ENCODE measurements around the gene ZDHHC8.

ZDHHC8 gene

DNA sequence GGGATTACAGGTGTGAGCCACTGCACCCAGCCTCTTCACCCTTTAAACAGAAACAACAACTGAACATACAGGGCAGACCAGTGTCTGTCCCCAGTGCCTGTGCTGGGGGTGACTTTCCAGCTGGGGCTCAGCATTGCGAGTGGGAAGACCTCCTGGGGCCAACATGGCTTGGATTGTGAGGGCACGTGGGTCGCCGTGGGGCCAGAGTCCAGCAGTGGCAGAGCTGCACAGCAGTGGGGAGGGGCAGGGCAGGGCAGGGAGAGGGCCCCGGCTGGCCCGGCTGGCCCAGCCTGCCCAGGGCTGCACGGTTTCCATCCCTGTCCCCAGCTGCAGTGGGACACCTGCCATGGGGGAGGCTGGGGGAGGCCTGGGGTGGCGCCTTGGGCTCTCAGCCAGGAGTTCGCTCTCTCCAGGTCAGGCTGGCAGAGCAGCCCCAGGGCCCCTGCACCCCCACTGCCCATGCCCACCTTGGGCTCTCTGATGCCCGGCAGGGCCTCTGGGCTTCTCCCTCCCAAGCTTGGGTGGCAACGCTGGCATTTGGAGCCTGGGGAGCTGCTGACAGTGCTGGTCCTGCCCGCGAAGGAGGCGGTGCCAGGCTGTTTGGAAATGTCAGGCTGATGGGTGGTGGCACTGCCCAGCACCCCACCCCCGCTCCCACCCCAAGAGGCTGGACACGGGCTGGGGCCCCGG lies 49.7 kb downstream of the ZDHHC8 start:
- DNase-seq, result no peak

DNA sequence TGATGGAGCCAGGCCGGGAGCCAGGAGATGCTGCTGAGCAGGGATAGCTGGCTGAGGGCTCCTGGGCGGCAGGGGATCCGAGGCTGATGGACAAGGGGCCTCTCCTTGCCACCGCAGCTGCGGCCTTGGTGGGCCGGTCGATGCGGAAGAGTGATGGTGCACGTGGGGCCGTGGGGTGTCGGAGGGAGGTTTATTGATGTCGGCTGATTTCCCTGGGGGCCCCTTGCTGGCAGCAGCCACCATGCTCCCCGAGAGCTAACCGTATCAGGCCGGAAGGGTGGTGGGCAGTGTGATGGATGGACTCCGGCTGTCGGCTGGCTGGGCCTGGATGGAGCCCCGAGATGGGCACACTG lies 50.3 kb downstream of the ZDHHC8 start:
- DNase-seq, result no peak

DNA sequence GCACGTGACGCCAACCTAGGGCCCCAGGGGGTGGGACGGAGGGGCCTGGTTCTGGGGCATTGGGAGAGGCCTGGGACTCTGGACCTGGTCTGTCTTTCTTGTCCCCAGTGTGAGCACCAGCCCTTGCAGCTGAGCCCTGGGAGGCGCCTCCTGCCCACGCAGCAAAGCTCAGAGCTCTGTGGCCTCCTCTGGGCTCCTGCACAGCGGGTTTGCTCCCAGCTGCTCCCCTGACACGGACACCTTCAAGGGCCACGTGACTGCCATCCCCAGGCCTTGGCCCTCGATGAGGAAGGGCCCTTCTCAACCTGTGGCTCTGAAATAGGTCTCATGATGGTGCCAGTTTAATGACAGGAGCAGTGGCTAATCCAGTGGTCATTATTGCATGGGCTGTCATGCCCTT lies 50.8 kb downstream of the ZDHHC8 start:
- no peak for DNase-seq

DNA sequence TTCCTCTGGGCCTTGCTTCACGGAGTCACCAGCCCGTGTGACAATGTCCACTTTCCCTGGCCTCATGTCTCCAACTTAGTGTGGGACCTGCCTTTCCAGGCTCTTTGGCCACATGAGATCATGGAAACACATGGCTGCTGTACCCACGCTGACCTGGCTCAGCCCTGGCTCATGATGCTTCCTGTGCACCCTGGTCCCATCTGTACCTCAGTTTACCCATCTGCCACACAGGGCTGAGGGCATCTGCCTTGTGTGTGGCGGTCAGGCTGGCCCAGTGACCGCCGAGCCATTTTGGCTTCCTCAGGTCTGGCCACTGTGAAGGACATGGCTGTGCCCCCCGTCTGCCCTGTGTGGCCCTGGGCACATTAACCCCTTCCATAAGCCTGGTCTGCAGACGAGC lies 51.5 kb downstream of the ZDHHC8 start:
- no peak for DNase-seq

DNA sequence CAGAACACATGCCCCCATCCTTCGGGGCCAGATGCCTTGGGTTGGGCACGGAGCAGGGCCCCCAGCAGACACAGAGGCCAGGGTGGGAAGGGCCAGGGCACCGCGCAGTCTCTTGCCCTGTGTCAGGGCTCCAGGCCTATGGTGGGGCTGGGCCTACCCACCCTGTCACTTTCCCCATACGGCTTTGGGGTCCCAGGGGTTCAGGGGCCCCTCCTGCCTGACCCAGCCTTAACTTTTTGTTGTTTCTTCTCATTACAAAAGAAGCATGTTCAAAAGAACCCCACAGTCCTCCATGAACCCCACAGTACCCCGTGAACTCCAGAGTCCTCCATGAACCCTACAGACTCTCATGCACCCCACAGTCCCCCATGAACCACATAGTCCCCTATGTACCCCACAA lies 52.2 kb downstream of the ZDHHC8 start:
- DNase-seq, result no peak

DNA sequence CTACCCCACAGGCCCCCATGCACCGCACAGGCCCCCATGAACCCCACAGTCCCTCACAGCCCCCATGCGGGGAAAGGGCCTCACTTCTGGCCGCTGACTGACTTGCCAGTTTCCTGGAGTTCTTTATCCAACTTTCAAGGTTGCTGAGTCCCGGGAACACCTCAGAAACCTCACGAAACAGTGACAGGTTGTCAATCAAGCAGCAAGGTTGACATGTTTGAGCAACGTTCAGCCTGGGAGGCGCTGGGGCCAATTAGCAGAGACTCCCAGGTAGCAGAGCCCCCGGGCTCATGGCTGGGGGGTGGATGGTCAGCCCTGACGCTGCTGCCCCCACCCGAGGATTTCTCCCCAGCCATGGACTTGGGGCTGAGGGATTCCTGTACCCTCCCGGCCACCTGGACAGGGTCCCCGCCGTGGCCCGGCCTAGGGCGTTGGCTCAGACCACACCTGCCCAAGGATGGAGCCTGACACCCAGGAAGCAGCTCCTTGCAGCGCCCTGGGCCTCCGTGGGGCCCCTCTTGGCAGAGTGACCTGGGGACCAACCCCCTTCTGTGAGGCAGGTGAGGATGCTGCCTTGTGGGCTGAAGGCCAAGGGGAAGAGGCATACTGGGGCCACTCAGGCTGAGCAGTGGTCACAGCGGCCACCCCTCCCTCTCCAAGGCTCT lies 53.0 kb downstream of the ZDHHC8 start:
- DNase-seq, result no peak

DNA sequence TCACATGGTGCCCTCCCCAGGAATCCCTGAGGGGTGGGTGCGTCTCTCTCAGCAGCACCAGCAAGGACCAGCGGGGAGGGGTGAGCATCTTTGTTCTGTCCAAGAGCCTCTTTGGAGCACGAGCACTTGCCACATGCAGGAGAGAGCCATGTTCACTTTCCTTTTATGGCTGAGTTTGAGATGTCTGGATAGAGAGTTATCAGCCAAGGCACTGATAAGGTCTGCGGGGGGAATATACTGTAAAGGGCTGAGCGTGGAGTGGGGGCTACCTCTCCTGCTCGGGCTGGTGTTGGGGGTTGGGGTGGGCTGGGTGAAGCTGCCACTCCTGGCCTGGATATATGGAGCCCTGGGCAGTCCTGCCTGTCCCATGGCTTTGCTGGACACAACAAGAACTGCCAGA lies 54.1 kb downstream of the ZDHHC8 start:
- DNase-seq, result no peak

DNA sequence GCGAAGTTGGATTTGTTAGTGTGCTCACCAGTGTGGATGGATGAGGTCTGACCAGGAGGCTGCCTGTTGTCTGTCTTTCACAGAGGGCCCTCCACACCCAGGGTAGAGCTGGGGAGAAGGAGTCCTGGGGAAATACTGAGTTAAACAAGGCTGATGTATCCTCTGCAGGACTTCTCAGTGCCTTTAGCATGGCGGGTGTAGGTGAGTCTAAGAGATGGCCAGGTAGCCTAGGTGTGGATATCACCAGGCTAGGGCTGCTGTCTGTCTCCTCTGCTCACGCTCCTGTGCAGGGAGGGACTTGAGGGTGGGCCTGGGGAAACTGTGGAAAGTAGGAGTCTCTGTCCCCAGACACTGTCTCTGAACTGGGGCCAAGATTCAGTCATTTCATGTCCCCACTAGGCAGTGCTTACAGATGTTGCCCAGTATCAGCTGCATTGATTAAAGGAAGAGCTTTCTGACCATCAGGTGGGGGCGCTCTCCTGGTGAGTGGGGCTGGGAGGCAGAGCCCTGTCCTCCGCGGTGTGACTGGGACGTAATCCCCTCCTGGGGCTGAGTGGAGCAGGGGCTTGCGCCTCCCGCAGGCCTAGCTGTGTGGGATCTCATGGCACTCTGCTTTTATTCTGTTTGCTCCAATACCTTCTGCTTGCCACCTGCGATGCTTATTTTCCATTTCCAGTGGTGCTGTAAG lies 54.7 kb downstream of the ZDHHC8 start:
- no peak for DNase-seq

DNA sequence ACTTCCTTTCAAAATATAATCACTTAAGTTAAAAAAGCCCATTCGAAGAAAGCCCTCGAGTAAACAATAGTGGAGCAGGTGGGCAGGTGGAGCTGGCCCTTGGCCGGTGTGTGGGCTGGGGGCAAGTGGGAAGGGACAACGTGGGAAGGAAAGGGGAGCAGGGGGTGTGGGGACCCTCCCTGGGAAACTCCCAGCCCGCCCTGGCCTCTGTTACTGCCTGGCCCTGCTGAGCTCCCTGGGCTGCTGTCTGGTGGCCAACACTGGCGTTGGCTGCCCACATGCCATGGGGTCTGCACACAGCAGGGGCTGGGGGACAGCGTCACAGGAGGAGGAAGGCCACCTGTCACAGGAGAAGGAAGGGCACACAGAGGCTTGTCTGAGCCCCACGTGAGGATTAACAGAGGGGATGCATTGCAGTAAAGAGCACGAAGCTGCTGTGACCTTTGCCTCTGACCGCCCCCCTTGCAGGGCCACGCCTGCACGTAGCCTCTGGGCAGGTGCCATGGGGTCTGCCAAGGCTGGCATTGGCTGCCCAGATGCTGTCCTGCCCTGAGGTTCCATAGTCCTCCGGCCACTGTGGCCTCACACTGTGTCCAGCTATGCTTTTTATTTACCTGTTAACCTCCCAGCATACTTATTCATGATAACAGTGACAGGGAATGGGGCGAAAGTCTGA lies 55.4 kb downstream of the ZDHHC8 start:
- DNase-seq, result no peak

DNA sequence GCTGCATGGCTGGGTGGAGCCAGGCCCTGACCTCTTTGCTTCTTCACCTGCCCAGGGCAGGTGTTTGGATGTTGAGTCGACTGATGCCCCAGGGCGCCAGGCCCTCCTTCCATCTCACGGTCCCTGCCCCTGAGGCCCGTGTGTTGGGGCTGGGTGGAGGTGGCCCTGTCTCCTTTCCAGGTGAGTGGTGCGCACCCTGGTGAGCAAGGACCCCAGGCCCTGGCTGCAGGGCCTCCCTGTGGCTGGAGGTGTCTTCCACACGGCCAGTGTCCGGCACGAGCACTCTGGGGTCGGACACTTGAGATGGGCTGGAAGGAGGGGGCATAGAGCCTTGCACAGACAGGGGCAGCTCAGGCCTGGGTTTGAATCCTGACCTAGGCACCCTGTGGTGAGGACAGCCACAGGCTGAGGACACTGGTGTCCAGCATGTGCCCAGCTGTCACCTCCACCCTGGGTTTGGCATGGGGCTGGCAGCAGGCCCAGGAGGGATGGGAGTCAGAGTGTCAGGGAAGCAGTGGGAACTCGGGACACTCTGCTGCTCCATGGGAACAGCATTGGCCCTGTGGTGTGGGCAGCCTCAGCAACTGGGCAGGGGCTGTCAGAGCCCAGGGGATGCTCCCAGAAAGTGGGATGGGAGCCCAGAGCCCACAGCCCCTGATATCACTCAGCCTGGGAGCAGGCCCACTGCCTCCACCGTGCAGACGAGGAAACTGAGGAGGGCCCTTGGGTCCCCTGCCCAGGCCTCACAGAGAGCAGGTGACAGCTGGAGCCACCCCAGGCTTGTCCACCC lies 56.4 kb downstream of the ZDHHC8 start:
- DNase-seq, result no peak

DNA sequence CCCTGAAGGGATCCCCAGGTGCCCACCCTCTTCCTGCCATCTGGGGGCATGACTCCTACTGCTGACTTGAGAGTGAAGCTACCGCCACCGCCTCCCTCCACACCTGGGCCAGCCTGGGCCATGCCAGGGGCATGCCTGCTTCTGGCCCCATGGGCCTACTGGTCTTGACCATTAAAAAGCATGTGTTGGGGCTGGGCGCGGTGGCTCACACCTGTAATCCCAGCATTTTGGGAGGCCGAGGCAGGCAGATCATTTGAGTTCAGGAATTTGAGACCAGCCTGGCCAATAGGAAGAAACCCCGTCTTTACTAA lies 56.9 kb downstream of the ZDHHC8 start:
- no peak for DNase-seq

DNA sequence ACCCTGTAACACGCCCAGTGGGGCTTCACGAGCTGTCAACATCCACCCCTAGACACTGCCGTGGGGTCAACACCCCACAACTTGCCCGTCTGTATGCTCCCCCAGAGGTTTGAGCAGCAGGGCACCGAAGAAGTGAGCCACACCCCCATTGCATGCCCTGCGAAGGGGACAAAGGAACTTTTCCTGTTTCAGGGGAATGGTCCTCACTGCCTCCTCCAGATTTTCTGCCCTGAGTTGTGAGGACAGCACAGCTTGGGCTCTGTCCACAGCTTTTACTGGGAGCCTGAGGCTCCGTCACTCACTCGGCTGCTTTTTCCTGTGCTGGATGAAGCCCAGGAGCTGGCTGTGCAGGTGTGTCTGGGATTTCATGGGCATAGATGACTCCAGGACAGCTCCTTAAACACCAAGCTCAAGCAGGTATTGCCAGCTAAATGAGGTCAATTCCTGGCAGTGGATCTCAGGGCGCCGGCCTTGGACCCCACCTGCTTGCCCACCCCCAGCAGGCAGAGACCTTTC lies 59.5 kb downstream of the ZDHHC8 start:
- no peak for DNase-seq

DNA sequence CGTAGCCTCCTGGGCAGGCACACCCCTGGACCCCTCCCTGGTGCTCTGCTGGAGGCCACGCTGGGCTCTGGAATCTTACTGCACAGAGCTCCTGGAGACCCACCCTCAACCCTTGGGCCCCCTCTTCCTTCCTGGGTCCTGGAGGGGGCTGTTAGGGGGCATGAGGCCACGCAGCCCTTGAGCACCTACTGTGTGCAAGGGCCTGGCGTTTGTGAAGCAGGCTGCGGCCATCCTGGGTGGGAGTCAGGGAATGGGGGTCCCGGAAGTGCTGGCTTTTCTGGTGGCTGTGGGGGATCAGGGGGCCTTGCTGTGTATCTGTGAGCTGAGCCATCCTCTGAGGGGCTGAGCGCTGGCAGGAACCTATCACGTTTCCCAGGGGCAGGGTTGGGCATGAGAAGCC lies 60.2 kb downstream of the ZDHHC8 start:
- no peak for DNase-seq

DNA sequence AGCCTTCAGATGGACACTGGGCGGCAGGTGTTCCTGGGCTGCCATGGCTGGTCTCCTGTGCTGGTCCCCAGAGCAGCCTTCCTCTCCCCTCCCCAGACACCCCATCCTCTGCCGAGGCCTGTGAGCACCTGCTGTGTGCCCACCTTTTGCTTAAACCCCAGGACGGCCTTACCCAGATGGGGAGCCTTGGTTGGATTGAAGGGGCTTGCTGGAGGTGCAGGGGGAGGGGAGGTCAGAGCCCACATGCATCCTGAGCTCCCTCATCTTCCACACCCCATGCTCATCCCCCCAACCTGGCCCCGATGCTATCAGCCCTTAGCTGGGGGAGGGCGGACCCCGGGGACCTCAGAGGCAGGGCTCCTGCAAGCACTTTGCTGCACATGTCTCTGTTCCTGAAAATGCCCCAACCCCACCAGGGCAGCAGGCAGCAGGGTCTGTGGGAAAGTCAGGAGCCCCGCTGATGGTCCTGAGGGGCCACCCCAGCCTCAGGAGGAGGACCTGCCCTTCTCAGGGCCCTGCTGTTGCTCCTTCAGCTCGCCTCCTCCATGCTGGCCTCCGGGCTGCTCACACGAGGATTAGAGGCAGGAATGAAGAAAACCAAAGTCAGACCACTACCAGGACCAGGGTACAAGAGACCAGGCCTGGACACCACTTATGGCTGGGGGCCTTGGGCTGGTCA lies 60.8 kb downstream of the ZDHHC8 start:
- DNase-seq, result no peak

DNA sequence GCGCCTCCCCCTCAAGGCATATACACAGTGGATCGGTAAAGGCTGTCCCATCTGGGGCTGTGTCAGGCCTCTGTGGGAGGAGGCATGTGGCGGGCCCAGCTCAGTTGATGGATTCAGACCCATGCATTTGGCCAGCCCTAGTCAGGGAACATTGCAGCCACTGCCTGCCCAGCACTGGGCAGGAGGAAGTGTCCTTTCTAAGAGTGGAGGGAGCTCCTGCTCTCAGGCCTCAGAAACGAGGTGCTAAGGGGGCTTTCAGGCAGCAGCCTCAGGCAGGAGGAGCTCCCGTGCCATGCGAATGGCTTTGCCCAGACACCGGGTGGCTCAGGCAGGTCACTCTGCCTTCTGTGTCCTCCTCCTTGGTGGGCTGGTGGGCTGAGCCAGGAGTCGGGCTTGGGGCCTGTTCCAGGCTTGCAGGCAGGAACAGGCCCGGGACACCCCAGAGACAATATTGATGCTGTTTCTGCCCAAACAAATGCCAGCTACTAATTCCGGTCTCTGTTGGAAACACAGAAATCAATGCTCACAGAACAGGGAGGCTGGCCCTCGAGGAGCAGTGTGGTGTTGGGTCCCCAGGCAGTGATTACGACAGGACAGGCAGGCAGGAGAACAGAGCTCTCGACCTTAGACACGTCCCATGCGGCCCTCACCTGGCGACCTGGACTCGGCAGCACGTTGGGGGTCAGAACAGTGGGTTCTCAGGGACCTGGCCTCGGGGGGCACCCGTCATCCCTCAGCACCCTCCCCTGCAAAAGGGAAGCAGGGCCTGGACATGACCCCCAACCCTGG lies 61.6 kb downstream of the ZDHHC8 start:
- DNase-seq, result no peak

DNA sequence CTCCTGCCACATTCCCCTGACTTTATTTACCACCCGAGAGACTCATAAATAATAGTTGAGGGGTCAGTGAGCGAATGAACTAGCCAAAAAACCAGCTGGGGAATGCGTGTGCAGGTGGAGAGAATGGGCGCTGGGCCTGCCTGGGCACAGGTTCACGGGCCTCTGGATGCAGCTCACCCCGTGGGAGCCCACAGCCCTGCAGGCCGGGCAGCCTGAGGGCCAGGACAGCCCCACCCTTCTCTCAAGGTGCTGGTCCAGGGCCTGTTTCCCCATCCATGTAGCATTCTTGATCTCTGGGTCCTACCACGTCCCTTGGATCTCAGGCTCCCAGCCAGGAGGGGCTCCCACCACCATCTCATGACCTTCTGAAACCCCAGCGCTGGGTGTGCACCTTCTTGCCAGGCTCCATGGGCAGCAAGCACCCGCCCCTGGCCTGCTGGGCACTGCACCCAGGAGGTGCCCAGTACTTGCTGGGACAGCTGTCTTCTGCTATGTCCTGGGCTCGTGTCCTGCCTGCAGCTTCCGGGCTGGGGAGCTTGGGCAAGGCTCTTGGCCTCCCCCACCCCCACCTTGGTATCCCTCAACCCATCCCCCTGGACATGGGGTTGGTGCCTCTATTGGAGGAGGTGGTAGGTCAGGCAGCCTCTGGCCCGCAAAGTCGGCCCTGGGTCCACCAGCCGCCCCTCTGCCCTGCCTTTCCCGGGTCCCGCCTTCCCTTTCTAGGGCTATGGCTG lies 62.3 kb downstream of the ZDHHC8 start:
- no peak for DNase-seq

DNA sequence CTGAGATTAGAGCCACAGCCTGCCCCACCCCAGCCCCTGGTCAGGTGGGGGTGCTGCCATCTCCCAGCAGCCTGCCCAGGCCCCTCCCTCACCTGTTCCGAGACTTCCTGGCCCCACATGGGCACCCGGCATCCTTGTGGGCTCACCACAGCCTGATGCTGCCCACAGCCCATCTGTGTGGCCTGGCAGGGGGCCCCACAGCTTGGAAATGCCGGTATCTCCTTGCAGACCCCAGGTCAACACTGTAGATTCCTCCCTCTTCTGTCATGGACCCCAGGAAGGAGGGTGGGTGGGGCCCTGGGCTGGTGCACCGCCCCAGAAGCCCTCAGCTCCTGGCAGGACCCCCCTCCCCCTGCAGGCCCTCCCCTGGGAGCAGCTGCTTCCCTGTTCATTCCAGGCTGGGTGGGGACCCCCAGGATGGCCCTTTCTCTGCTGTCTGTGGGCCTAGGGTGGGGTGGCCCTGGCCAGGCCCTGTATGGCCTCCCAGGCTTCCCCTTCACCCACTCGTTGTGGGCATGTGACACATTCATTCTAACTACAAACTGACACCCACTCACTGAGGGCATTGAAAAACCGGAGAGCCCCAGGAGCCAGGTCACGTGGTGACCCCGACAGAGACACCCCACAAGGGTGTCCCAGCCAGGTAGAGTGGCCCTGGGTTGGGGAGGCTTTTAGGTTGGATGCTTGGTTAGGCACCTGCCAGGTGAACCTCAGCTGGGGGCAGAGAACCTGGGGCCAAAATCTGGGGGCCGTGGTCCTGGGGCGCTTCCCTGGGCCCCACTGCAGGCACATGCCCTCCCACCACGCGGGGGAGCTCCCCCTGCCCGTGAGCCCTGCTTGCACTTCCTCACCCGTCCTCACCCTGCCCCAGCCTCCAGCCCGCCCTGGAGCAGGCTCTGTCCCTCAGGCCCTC lies 63.3 kb downstream of the ZDHHC8 start:
- no peak for DNase-seq

DNA sequence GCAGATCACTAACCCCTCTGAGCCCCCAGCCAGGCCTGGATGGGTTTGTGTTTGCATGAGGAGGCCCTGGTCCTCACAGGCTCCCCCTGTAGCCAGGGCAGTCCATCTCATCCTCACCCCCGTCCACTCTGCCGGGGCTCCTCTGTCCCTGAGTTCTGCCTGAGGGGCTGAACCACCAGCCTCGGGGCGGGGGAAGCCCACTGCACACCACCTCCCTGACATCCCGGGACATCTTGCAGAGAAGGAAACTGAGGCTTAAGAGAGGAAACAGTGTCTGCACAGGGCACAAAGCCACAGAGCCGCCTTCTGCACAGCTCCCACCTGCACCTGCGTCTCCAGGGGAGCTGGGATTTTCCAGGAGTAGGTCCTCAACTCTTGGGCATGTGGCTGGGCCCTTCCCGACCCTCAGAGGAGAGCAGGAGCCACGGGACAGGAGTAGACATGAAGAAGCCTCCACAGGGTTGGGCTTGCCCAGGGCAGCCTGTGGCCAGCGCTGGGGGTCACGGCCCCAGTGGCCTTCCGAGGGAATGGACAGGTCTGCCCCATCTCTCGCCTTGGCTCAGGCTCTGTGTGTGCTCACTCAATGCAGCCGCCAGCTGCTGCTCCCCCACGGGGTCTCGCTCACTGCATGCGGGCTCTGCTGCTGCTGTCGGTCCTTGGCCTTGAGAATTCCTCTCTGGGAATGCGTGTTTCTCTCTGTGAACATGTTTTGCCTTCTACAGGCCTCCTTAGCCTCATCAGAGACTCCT lies 64.7 kb downstream of the ZDHHC8 start:
- DNase-seq, result no peak

Measured in NCI-H226 (cell line).